Mesothelial cell of epicardium (in vitro differentiated cells): Measurements from ENCODE around the gene PPP6R2. TPM values are rescaled to one million over a fixed set of nuclear protein-coding genes. Genes with fewer than 3 reads are reported as not detected.
A peak's percentile ranks its signal among the peaks of the same experiment; 100 is the strongest.

Experiments
- DNase-seq, 2 experiments: peaks; one replicate each; pipeline ENCODE4 v3.0.0; 2021; ENCODE audit warnings: low spot score in 2 of 2; ENCODE audit not compliant: unreplicated experiment in 2 of 2
- H3K27ac Mint-ChIP-seq: 2 replicates; pipeline ENCODE4 v1.8.0; 2021; ENCODE audit warnings: mixed read lengths
- H3K27me3 Mint-ChIP-seq: 2 replicates; pipeline ENCODE4 v1.8.0; 2021; ENCODE audit warnings: low read depth, mixed read lengths
- H3K36me3 Mint-ChIP-seq: 2 replicates; pipeline ENCODE4 v1.8.0; 2021; ENCODE audit warnings: mixed read lengths
- H3K4me1 Mint-ChIP-seq: 2 replicates; pipeline ENCODE4 v1.8.0; 2021; ENCODE audit warnings: mixed read lengths
- H3K4me3 Mint-ChIP-seq: 2 replicates; pipeline ENCODE4 v1.8.0; 2021; ENCODE audit warnings: mild to moderate bottlenecking, moderate library complexity, mixed read lengths
- H3K9me3 Mint-ChIP-seq: 2 replicates; pipeline ENCODE4 v1.8.0; 2021; ENCODE audit warnings: mixed read lengths
- total RNA-seq: library from RNA; stranded (reverse); gene quantifications from 3 replicates; pipeline ENCODE4 v1.2.1, GENCODE V29; 2021
- TF ChIP-seq, protein P1 (sequence below): fragments of 200-600 bp; sonication (generic); IDR thresholded peaks from one replicate; pipeline ENCODE4 v1.5.0; 2021; ENCODE audit warnings: antibody characterized with exemption; ENCODE audit not compliant: unreplicated experiment

Gene PPP6R2
- total RNA-seq, 1 donor from 2014 or later, result 83.7 TPM

- no peaks in the 10 kb centered on the region for H3K27me3 Mint-ChIP-seq
- H3K9me3 Mint-ChIP-seq, result no peaks in the 10 kb centered on the region
- H3K4me3 Mint-ChIP-seq, result peak overlapping the region; percentile 55
- H3K36me3 Mint-ChIP-seq, result no peaks in the 10 kb centered on the region
- peaks cover 71% of the 10 kb centered on the region for H3K4me1 Mint-ChIP-seq
- TF ChIP-seq, protein P1, sequence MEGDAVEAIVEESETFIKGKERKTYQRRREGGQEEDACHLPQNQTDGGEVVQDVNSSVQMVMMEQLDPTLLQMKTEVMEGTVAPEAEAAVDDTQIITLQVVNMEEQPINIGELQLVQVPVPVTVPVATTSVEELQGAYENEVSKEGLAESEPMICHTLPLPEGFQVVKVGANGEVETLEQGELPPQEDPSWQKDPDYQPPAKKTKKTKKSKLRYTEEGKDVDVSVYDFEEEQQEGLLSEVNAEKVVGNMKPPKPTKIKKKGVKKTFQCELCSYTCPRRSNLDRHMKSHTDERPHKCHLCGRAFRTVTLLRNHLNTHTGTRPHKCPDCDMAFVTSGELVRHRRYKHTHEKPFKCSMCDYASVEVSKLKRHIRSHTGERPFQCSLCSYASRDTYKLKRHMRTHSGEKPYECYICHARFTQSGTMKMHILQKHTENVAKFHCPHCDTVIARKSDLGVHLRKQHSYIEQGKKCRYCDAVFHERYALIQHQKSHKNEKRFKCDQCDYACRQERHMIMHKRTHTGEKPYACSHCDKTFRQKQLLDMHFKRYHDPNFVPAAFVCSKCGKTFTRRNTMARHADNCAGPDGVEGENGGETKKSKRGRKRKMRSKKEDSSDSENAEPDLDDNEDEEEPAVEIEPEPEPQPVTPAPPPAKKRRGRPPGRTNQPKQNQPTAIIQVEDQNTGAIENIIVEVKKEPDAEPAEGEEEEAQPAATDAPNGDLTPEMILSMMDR, result no peak
- peak overlapping the region; percentile 81 for H3K27ac Mint-ChIP-seq
- DNase-seq, result no peak
These were observed 41.5 kb upstream of the PPP6R2 start for GRCh38 chr22:50301581-50301991.

DNA sequence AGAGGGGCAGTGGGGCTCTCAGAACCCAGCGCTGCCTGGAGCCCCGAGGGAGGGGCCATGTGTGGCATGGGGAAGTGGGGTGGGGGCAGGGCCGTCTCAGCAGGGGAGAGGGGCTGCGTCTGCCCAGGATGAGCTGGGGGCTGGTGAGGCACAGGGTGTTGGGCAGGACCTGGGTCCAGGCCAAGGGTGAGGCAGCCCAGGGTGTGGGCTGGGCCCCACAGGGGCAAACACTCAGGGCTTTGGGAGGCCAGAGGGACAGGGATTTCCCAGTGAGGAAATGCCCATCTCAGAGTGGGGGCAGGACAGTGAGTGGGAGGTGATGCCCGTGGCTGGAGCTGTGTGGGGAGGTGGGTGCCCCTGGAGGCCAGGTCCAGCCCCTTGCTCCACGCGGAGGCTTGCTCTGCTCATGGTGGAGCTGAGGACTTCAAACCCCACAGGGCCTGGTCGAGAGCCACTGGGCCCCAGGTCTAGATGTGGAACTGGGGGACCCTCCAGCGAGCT, 41.0 kb upstream of the PPP6R2 start:
- no peaks in the 10 kb centered on the region for H3K36me3 Mint-ChIP-seq
- no peaks in the 10 kb centered on the region for H3K9me3 Mint-ChIP-seq
- peaks cover 71% of the 10 kb centered on the region for H3K4me1 Mint-ChIP-seq
- no peak for DNase-seq
- H3K27ac Mint-ChIP-seq, result peak overlapping the region; percentile 81
- H3K4me3 Mint-ChIP-seq, result peak overlapping the region; percentile 34
- no peaks in the 10 kb centered on the region for H3K27me3 Mint-ChIP-seq
- TF ChIP-seq, protein P1, result no peak

GRCh38 chr22:50302564-50302963, 40.6 kb upstream of the PPP6R2 start:
- Mint-ChIP-seq H3K9me3 (no peaks in the 10 kb centered on the region), H3K4me1 (peaks cover 66% of the 10 kb centered on the region), H3K36me3 (no peaks in the 10 kb centered on the region), H3K27me3 (no peaks in the 10 kb centered on the region), H3K27ac (peak overlapping the region; percentile 87), H3K4me3 (peak overlapping the region; percentile 90)
- DNase-seq, result no peak
- TF ChIP-seq, protein P1, result no peak

DNA sequence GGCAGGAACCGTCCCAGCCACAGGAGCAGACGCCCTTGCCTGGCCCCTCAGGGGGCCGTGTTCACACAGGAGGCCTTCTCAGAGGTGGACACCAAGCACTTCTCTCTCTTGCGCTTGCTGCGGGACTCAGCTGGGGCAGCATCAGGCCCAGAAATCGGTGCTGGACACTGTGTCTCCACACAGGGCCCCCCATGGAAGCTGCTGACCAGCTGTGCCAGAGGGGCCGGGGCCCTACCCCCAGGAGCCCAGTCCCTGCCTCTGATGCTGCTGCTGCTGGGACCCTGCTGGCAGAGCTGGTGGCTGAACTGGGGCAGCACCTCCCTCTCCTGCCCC, 39.6 kb upstream of the PPP6R2 start:
- Mint-ChIP-seq H3K9me3 (no peaks in the 10 kb centered on the region), H3K36me3 (no peaks in the 10 kb centered on the region), H3K27me3 (no peaks in the 10 kb centered on the region), H3K27ac (peak overlapping the region; percentile 95), H3K4me1 (peaks cover 58% of the 10 kb centered on the region), H3K4me3 (peak overlapping the region; percentile 90)
- TF ChIP-seq, protein P1, result no peak
- DNase-seq, result no peak

DNA sequence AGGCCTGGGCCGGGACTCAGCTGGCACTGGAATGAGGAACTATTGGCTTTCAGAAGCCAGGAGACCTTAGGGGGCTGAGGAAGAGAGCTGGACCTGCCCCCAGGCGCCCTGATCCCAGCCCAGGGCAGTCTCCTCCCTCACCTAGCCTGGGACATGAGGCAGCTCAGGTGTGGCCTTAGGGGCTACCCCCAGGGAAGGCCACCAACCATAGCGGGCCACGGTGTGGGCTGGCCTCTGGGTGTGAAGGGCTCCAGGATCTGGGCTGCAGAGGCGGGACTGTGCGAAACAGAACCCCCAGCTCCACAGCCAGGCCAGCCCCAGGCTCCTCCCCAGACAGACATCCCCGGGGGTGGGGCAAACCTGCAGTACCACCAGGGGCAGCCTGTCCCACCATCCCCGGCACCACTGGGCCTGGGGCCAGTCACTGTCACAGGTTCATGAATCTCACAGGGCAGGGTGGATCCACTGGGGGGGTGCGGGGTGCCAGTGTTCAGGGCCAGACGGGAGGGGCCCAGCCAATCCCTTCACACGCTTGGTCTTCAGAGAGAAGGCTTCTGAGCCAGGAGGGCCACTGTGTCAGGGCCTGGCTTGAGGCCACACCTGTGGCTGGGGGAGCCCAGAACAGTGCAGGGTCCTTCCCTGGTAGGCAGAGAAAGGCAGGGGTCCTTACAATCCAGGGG, 39.1 kb upstream of the PPP6R2 start:
- Mint-ChIP-seq H3K27ac (peak overlapping the region; percentile 95), H3K4me3 (peak overlapping the region; percentile 90), H3K36me3 (no peaks in the 10 kb centered on the region), H3K27me3 (no peaks in the 10 kb centered on the region), H3K4me1 (peaks cover 60% of the 10 kb centered on the region), H3K9me3 (no peaks in the 10 kb centered on the region)
- TF ChIP-seq, protein P1, result no peak
- DNase-seq, result no peak
